Skeletal muscle cell (primary cell): ENCODE measurements around the gene BMP7.
"Not testable (repeated sequence)": the region's sequence is repeated elsewhere in the genome, so short reads cannot be mapped to it uniquely, and the experiment has no call there.

ENCODE experiments used
- DNase-seq: peaks from one replicate; pipeline ENCODE4 v3.0.0-alpha.2; 2010; ENCODE audit warnings: low read depth
- H3K4me3 ChIP-seq: 2 replicates; pipeline ENCODE4 v1.5.1; 2011; ENCODE audit warnings: low read depth, mild to moderate bottlenecking, control low read depth, low read length, moderate library complexity

BMP7 gene

DNA sequence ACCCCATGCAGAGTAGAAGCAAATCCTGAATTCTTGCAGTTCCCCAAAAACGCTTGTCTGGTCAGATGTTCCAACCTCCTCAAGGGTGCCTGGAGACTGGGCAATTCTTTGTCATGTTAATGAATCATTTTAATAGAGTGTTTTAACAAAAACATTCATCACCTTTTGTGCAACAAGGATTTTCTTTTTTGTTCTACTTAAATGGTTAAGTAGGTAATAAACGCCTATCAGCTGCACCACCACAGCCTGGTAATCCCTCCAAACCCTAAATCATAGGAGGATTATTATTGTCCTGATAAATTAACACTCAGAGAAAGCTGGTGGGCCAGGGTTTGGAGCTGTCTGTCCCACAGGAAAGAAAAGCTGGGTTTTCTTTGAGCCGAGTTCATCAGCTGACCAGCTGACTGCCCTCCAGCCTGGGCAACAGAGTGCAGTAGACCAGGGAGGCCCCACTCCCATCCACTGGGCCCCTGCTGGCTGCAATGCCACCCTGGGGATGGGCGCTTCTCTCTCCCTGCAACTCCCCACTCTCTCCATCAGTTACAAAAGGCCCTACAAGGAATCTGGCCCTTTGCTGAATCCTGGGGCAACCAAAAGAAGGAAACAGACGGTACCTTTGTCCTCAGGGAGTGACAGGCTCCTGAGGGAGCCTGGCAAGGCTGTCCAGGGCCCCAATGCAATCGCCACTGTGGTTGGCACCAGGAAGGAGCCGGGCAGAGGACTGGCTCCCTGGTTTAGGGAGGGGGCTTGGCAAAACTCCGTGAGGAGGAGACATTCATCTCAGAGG lies 23.1 kb upstream of the BMP7 start:
- no peak for DNase-seq
- no peak overlapping the region for H3K4me3 ChIP-seq

DNA sequence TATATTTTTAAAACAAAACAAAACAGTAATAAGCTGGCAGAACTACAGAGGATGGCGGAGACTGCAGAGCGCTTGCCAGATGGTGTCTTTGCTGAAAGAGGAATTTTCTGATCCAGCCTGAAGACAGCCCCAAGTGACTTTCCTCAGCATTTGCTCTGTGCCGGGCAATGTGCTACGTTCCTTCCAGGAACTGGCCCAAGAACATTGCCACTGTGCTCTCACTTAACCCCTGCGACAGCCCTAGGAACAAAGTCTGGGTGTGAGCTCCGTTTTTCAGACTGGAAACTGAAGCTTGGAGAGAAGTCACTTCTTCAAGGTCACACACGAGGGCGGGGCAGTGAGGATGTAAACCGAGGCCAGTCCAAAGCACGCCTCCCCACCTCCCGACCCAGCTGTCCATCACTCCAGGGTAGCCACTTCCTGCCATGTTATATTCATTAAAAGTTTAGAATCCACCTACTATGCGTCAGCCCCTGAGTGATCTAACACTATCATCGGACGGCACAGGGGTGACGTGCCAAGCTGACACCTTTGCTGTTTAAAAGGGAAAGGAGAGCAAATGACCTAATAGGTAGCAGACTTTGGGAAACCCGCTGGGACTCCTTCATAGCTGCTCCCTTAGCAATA lies 22.3 kb upstream of the BMP7 start:
- H3K4me3 ChIP-seq: no peak overlapping the region
- no peak for DNase-seq

DNA sequence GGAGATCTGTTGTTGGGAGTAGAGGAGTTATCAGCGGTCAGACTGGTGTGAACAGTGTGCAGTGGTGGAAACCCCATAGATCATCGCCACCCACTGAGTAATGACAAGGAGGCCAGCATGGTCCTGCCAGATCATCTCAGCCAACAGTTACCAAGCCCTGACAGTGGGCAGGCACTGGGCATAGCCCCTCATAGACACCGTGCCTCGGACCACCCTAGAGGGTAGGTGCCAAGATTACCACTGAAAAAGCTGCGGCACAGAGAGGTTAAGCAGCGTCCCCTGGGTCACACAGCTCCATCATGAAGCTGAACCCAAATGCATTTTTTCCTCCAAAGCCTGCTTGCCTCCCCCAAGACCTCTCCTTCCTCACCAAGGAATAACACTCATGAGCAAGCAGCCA lies 21.5 kb upstream of the BMP7 start:
- DNase-seq: no peak
- no peak overlapping the region for H3K4me3 ChIP-seq

DNA sequence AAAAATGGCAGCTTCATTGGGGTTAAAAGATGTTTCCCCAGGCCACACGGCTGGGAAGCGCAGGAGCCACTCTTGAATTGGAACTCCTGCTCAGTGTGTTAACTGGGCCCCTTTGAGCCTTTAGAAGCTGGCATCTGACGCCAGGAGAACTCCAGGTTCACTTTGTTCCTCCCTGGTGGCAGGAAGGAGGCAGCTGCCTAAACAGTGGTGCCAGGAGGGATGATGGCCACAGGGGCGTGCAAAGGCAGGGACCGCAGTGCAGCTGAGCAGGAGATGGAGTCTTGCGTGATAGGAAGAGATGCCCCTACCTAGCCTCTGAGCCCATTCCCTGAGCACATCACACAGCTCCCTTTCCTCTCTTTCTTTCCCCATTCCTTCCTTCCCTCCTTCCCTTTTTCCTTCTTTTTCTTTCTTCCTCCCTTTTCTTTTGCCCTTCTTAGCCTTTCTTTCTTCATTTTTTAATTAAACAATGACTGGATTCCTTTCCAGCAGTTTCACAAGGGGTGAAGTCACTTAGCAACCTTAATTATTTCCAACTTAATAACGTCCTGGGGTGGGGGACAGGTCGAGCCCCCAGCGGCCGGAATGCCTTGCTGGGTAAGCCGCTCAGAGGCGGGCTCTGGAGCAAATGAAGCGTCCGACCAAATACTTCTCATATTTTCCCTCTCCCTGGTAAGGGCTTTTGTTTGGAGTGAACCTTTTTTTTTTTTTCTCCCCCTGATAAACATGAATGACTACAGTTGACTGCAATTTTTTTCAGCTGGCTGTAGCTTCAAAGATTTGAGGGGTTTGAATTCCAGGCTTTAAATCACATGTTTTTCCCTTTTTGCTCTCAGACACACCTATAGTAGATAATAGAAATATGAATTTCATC lies 20.8 kb upstream of the BMP7 start:
- DNase-seq: no peak
- H3K4me3 ChIP-seq: no peak overlapping the region

DNA sequence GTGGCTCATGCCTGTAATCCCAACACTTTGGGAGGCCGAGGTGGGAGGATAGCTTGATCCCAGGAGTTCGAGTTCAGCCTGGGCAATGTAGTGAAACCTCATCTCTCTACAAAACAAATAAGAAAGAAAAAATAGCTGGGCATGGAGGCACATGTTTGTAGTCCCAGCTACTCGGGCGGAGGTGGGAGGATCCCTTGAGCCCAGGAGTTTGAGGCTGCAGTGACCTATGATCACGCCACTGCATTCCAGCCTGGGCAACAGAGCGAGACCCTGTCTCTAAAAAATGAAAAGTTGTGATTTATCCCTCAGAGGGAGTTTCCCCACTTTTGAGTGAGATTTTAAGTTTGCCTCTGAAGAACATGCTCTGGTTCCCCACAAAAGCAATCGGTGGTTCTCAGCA lies 17.4 kb upstream of the BMP7 start:
- no peak overlapping the region for H3K4me3 ChIP-seq
- DNase-seq: no peak

DNA sequence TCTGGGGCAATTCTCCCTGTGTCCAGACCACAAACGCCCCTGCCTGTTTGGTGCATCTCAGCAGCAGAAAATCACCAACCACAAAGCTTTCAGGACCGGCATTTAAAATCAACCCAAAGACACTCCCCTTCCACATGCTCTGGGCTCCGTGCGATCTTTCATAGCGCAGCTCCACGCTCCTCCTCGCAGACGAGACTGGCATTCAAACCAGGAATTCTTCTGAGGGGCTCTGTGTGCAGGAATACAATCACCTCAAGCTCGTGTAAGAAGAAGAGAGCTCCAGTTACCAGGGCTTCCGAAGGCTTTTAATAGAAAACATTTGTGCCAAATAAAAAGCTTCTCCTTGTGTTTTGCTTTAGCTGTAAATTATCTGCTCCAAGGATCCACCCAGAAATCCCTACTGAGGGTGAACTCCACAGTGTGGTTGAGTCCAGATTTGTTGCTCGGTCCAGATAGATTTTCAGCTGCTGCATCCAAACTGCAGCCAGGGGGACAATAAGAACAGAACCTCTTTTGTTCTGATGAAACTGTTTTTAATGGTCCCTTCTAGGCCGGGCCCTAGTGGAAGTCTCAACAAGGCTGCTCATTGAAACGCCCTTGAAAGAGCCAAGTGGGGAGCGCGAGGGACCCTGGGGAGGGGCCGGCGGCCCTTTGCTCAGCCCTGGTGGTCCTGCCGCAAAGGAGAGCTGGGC lies 16.4 kb upstream of the BMP7 start:
- H3K4me3 ChIP-seq: no peak overlapping the region
- DNase-seq: no peak

DNA sequence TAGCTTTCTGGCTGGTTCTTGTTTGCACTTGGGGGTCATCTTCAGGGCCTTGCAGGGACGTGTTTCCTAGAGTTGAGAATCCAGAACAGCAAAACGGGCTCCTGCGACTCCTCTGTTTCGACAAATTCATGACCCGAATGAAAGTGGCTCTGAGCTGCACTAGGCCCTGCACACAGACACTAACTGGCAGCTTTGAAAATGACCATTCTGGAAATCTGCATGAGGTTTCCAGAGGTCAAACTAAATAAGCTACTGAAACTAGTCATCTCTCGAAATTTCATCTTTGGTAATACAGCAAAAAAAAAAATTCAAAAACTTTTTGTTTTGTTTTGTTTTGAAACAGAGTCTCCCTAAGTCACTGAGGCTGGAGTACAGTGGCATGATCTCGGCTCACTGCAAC lies 15.5 kb upstream of the BMP7 start:
- DNase-seq: no peak
- no peak overlapping the region for H3K4me3 ChIP-seq

DNA sequence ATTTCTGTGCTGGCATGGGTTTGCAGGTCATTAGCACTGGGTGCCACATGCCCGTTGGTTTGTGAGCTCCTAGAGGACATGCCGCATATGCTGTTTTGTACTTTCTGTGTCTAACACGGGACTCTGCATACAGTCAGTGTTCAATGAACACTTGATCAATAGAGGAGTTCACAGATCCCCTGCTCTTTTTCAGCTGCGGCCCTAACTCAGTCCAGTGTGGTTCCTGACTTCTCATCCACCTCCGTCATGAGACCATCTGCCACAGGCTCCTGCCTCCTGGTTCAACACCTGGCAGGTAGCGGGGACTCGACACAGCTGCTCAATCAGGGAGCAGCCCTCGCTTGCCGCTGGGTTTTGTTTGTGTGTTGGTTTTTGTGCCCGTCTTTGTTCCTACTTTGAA lies 13.8 kb upstream of the BMP7 start:
- no peak overlapping the region for H3K4me3 ChIP-seq
- no peak for DNase-seq

DNA sequence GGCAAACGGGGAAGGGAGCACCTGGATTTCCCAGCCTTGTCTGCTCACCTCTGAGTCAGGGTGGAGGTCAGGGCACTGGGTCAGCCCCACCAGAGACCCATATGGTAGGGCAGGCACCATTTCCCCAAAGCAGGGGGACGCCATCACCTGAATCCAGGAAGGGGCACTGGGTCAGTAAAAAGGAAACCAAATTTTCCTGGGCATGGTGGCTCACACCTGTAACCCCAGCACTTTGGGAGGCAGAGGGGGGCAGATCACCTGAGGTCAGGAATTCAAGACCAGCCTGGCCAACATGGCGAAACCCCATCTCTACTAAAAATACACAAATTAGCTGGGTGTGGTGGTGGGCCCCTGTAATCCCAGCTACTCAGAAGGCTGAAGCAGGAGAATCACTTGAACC lies 13.1 kb upstream of the BMP7 start:
- not testable (repeated sequence) for DNase-seq, H3K4me3 ChIP-seq

DNA sequence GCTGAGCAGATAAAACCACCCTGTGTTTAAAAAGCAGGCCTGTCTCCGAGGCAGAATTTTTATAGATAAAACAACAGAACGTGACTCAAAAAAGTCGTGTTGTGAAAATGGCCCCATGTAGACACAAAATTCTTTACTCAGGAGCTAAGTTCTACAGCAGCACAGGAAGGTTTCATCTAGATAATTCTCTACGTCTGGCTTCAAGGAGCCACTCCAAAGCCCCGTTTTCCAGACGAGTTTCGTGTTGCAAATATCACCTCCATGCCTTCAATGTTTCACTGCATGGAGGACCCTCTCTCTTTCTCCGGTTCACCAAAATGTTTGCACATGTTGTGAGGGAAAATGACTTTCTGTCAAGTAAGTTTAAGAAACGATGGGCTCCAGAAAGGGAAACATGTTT lies 12.0 kb upstream of the BMP7 start:
- no peak for DNase-seq
- no peak overlapping the region for H3K4me3 ChIP-seq

DNA sequence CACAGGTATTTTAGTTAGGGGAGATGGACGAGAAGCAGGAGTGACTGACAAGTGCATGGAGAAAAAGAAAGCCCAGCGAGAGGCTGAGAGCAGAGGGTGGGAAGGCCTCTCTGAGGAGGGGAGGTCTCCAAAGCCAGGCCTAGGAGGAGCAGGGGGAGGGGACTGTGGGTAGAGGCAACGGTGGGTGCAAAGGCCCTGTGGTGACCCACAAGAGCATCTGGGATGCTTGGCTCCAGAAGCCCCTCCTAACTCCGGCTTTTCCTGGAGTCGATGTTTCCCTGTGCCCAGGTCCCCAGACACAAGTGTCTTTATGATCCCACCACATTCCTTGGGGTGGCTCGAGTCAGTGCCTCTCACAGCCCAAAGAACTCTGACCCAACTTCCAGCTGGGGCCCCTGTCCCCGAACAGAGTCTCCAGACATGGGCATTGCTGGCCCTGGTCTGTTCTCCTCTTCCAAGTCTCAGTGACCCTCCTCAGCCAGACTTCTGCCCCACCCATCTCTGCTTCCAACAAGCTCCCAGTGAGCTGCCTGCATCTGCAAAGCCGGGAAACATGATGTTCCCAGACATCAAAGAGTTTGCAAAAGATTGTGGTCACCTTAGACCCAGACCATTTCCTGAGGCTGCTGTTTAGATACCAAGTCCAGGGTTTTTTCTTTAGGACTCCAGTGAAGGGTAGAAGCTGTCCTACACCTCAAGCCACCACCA lies 11.1 kb upstream of the BMP7 start:
- no peak overlapping the region for H3K4me3 ChIP-seq
- DNase-seq: no peak

DNA sequence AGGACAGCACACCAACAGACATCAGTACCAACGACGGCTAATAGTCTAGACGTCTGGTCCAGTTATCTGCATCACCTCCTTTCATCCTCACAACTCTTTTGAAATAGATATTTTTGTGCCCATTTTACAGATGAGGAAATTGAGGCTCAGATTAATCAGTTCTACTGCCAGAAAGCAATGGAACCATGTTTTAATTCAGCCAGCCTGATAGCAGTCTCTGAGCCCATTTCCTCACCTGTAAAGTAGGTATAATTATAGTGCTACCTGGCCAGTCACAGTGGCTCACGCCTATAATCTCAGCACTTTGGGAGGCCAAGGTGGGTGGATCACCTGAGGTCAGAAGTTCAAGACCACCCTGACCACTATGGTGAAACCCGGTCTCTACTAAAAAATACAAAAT lies 9.8 kb upstream of the BMP7 start:
- DNase-seq: no peak
- H3K4me3 ChIP-seq: no peak overlapping the region

DNA sequence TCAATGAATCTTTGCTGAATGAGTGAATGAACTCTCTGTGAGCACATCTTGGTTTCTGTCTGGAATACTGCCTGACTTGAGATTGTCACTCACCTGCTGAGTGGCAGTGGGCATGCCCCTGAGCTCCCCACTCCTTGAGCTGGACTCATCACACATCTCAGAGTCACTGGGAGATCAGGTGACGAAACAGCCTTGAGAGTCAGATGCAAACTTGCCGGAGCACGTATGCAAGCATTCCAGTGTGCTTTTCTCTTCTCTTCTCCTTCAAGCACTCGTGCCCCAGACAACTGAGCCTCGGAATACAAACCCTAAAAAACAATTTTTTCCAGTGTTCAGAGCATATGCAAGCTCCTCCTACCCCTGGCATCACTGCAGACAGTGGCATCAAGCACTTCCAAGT lies 9.4 kb upstream of the BMP7 start:
- H3K4me3 ChIP-seq: no peak overlapping the region

DNA sequence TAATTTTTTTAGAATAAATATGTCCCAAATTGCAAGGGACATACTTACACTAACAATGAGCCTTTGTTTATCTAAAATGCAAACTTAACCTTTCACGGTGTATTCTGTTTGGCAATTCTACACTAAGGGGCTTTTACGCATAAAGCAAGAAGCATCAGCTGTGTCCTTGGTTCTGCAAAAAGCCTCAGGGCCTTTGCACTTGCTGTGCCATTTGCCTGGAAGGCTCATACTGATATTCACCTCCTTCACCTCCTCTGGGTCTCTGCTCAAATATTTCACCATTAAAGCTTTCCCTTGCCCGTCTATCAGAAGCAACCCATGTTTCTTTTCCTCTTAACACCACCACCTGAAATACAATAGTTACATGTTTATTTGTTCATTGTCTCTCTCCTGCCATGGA lies 8.9 kb upstream of the BMP7 start:
- H3K4me3 ChIP-seq: no peak overlapping the region
- no peak for DNase-seq

More for the DNA sequence above, 9.4 kb upstream of the BMP7 start:
- DNase-seq: no peak

DNA sequence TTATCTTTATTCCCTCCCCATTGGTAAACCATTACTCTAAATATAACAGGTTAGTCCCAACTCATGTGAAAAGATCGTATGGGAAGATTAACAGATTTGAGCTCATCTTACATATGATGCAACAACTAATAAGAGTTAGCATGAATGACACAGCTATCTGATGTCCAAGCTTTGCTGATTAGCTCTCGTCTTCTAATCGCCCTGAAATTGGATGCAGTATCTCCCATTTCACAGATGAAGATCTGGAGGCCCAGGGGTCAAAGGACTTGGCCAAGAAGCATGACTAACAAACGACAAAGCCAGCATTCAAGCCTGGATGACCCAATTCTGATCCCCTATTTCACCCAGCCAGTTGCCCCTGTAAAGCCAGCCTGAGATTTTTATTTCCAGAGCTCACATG lies 8.4 kb upstream of the BMP7 start:
- no peak for DNase-seq
- H3K4me3 ChIP-seq: no peak overlapping the region

DNA sequence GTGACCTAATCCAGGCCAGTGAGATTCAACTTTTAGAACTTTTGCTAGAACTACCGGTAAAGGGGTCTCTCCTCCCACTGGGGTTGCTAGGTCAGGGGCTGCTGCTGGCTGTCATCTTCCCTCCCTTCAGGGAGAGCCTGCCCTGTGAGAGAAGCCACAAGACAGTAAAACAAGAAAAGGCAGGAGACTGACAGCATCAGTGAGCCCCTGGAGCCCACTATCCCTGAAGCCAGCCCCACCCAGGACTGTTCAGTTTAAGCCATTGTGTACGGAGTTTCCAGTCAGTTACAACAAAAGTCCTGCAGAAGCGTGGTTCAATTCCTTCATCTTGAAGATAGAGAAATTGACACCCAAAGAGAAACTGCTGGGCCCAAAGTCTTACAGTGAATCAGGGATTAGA lies 7.9 kb upstream of the BMP7 start:
- no peak for DNase-seq

DNA sequence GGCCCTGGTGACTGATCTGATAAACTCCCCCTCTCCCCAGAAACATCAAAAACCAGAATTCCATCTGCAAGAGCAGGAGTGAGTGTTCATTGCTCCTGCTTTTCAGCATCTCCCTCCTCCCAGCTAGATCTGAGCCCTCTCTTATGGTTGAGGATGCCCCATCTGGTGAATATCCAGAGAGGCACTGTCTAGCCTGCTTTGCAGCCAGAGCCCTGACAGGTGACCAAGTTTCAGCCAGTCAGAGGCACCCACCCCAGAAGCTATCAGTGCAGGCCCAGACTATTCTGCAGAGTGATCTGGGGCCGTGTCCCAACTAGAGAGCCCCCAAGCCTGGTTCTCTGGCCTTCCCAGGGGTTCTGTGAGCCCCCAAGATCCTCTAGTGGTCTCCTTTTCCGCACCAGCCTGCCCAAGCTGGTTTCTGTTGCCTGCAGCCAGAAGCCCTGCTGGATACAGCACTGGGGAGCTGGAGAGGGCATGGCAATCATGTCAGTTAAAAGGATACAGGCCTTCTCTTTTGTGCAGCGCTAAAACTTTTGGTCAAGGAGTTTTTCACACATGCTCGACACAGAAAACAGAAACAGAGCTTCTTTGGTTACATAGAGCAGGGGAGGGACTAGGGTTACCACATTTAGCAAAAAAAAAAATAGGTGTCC lies 6.6 kb upstream of the BMP7 start:
- no peak overlapping the region for H3K4me3 ChIP-seq
- DNase-seq: no peak

More for the DNA sequence above, 7.9 kb upstream of the BMP7 start:
- no peak overlapping the region for H3K4me3 ChIP-seq

DNA sequence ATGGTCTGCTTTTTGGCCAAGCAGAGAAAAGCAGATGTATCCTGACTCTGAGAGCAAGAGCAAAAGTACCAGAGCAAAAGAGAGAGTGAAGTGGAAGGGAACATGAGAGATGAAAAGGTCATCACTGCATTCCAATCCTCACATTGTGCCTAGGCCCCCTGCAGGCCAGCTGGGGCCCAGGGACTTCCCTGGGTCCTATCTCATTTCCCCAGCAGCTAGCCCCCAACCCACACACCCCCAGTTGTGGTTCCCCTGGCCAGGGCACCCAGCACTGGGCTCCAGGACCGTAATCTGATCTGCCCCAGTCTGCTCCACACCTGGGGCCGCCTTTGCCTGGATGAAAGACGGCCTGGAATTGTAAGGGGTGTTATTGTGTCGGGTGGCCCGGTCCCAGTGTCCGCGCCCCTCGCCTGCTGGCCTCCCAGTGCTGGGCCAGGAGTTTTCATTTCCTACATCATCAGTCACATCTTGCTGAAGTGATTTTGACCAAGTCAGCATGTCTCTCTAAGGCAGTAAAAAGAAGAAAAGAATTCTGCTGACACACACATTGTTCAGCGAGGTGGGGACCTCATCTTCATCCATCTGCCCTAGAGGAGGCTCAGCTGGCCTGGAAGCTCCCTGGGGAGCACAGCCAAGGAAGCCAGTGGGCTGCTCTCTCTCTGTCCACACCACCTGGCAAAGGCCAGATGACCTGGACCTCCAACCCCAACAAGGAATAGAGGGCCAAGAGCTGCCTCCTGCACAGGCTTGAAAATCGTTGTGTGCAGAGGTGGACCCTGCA lies 4.0 kb upstream of the BMP7 start:
- H3K4me3 ChIP-seq: no peak overlapping the region
- DNase-seq: no peak
